HPDE6-E6E7 (cell line): ENCODE measurements around the gene TRAF3IP1.
A peak's percentile ranks its signal among the peaks of the same experiment; 100 is the strongest.
"Not testable (repeated sequence)": the region's sequence is repeated elsewhere in the genome, so short reads cannot be mapped to it uniquely, and the experiment has no call there.

Experiments used
- DNase-seq: peaks from one replicate; pipeline ENCODE4 v3.0.0; 2011; ENCODE audit warnings: missing footprints; ENCODE audit errors: extremely low spot score

The TRAF3IP1 gene

DNA sequence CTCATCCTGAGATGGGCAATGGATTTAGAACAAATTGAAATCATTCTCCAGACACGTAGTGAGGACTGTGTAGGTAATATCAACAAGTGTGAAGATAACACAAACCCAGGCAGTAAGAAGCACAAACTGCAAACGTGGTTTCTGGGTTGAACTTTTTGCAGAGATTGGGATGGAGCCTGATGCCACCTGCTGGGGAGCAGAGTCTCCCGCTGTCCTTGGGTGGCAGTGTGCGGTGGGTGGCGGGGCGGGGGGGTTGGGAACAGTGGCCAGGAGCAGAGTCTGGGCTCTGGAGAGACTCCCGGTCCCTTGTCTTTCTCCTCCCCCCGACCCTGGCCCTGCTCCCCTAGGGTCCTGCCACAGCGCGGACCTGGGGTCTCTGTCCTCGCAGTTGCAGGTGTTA, 19.5 kb downstream of the TRAF3IP1 start:
- DNase-seq = no peak

DNA sequence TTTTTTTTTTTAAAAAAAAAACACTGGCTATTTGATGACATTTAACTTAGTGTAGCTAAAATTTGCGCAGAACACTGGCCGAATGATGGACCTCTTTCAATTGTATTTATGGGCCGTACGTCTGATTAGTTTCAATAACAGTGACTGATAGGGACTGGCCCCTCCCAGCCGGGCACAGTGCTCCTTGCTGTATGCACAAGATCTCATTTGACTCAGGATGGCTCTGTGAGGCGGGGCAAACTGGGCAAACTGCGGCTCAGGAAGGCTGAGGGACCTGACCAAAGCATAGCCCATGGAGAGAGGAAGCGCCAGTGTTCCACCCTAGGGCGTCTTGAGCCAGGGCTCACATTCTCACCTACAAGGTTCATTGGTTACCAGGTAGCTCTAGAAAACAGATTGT, 21.2 kb downstream of the TRAF3IP1 start:
- DNase-seq = no peak

DNA sequence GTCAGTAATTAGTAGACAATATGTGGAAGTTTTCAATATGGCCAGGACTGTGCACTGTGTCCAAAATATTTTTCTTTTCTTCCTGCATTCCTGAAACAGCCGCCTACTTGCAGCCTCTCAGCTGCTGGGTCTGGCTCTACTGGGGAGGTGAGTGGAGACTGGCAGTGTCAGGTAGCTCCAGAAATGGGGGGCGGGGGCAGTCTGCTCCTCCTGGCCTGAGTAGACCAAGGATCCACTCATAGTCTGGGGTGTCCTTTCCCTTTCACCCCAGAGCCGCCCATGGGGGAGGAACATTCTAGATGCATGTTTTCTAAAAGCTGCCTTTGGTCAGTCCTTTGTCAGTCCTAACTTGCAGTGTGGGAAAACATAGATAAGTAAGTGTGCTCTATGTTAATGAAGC, 23.7 kb downstream of the TRAF3IP1 start:
- no peak for DNase-seq

DNA sequence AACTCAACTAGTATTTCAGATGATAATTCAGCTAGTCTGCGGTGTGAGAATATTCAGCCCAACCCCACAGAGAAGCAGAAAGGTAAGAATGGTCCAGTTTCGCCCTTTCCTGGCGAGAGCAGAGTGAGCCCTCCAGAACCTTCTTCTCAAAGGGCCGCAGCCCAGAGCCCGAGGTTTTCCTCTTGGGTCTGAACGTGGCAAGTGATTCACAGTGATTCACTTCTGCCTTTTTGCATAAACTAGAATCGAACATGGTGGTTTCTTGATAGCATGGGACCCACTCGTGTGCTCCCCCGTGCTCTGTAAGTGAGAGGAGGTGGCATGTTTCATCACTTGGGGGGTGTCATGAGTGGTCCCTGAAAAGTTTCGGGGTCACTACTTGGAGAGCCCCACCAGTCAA, 24.2 kb downstream of the TRAF3IP1 start:
- DNase-seq = no peak

DNA sequence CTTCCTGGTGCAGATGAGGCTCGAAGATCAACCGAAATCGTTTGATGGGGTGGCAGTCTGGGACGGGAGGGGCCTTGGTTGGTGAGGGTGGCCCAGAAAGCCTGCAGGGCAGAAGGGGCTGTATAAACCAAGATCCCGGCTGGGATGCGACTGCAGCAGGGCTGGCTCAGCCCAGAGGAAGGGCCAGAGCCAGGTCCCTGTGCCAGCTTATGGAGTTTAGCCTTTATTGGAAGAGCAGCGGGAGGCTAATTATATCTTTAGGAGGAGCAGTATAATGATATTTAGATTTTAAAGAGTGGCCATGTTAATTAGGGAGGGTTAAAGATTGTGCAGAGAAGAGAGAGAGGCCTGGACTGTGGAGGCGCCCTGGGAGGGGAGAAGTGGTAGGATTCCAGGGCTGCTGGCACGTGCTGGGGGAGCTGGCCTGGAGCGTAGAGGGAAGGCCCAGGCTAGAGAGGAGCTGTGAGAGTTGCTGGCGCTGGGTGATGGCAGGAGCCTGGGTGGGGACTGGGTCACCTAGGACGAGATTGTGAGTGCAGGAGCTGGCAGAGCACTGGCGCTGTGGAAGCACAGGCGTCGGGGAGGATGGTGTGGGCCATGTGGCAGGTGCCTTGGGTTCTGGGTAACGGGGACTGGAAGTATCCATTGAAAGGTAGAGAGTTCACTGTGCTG, 25.1 kb downstream of the TRAF3IP1 start:
- DNase-seq = no peak

DNA sequence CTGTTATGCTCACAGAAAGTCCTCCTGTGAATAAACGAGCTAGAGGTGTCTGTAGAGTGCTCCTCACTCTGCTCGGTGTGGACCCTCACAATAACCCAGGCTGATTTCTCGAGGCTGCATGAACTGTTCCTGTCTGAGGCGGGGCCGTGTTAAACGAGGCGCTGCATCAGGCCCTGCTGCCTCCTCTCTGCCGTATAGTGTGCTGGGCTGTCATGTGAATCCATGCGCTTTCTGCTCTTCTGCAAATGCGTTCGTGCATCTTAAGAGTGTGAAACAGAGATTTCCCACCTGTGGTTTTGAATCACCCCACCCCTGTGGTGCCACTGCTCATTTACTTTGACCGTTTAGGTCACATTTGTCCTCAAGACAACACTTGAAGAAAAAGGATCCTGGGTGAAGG, 26.2 kb downstream of the TRAF3IP1 start:
- no peak for DNase-seq

DNA sequence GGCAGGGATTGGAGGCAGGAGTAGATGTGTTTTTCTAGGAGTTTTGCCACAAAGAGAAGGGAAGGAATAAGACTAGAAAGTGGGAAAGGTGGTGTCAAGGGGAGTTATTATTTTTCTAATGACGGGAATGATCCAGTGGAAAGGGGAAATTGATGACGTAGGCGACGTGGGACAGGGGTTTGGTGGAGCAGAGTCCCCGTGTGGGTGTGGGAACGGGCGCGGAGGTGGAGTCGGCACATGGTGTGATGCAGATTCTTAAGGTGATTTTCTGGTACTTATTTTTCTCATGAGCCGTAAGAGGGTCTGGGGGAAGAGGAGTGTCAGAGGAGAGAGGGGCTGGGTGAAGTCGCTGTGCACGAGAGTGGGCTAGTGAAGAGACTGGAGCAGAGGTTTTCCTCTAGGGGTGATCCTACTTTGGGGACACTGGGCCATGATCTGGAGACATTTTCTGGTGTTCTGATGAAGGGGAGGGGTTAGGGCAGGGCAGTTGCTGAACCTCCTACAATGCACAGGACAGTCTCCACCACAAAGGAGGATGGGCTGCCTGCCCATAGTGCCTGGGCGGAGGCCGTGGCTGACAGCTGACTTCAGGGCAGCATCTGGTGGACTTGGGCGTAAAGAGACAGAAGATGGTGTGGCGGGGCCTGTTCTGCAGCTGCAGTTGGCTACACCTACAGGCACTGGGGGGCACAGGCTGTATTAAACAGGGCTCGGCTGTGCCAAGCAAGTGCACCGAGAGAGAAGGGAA, 30.0 kb downstream of the TRAF3IP1 start:
- DNase-seq = no peak

DNA sequence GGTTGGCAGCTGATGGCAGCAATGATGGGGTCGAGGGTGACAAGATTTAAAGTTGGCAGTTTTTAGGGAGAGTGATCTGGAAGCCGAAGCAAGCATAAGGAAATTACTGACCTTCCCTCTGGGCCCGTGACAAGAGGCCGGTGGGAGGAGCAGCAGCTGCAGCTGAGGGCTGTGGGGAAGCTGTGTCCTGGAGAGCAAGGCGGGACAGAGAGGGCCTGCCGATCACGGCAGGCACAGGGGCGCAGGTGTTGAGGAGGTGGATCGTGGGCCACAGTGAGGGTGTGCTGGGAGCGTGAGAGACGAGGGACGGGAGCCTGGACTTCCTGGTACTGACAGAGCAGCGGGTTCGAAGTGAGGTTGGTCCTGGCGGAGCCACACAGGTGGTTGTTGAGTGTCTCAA, 31.0 kb downstream of the TRAF3IP1 start:
- DNase-seq = no peak

DNA sequence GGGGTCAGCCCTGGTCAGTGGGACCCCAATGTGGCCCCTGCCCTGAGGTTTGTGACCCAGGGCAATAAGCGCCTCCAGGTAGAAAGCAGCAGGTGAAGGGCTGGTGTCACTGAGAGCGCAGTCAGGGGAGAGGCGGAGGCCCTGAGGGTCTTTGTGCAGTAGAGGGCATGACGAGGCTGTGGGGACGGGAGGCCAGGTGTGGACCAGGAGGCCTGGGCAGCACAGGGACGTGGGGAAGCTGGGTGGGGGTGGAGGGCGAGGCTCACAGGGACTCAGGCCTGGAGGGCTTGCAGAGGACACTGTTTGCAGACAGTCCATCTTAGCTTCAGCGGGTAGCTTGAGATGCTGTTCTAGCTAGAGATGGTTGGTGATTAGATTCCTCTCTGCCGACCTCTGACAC, 32.0 kb downstream of the TRAF3IP1 start:
- no peak for DNase-seq

DNA sequence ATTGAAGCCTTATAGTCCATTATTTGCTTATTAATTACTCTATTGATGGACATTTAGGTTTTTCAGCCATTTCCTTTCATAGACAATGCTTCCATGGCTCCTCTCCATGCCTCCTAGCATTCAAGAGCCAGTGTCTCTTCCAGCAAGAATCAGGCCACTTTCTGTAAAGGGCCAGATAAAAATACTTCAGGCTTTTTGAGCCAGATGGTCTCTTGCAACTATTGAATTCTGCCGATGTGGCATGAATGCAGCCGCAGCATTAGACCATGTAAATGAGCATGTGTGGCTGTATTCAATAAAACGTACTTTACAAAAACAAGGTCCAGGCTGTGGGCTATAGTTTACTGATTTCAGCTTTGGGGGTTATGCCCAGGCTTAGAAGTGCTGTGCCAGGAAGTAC, 38.5 kb downstream of the TRAF3IP1 start:
- no peak for DNase-seq

DNA sequence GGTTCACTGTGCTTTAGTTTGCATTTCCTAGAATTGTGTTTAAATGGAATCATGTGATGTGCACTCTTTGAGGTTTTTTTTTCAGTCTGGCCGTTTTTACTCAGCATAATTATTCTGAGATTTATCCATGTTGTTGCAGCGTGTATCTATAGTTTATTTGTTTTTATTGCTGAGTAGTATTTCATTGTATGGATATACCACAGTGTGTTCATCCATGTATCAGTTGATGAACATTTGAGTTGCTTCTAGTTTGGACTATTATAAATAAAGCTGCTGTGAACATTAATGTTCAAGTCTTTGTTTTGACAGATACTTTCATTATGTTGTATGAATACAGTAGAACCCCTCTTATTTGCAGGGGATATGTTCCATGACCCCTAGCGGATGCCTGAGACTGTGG, 39.1 kb downstream of the TRAF3IP1 start:
- DNase-seq = no peak

DNA sequence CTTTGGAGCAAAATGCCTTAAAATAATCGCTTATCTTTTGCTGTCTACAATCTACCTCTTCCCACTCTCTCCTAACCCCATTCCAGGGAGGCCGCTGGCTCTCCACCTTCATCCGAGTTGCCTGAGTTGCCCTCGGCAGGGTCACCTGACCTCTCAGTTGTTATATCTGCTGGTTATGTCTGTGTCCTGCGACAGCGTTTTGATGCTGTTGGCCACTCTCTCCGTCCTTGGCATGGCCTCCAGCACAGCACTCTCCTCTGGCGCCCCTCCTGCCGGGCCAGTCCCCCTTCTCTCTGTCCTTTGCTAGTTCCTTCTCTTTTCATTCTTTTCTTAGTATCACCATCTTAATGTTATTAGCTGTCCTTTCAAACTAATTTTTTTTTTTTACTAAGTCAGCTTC, 41.6 kb downstream of the TRAF3IP1 start:
- no peak for DNase-seq

DNA sequence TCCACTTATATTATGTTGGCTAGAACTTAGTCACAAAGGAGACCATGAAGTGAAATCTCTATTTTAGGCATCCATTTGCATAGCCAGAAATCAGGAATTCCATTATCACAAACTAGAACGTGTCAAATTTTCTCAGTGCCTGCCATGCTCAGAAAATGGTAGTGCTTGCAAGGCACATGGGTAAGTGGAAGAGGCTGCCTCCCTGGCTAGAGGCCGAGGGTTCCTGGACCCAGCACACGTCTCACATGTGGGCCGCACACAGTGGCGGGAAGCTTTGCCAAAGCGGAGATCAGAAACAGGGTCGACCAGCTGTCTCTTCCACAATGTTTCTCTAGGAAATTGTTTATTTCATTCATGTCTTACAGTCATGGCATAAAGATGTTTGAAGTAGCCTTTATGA, 42.3 kb downstream of the TRAF3IP1 start:
- DNase-seq = no peak

DNA sequence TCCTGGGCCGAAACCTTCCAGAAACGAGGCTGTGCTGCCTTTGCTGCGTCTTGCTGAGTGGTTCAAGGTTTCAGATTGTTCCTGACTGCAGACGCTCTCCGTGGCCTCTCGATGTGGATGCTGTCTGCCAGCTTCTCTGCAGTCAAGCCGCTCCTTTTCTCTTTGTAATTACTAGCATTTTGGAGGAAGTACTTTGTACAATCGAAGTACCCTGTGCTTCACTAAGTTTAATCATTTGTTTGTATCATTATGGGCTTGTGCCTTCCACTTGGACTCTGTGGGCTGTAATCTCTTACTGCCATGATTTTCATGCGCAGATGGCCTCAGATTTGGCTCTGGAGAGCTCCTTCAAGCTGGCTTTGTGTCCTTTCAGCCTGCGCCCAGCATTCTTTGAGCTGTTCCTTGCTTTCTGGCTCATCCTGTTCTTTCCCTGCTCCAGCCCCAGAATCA, 49.3 kb downstream of the TRAF3IP1 start:
- DNase-seq = no peak

DNA sequence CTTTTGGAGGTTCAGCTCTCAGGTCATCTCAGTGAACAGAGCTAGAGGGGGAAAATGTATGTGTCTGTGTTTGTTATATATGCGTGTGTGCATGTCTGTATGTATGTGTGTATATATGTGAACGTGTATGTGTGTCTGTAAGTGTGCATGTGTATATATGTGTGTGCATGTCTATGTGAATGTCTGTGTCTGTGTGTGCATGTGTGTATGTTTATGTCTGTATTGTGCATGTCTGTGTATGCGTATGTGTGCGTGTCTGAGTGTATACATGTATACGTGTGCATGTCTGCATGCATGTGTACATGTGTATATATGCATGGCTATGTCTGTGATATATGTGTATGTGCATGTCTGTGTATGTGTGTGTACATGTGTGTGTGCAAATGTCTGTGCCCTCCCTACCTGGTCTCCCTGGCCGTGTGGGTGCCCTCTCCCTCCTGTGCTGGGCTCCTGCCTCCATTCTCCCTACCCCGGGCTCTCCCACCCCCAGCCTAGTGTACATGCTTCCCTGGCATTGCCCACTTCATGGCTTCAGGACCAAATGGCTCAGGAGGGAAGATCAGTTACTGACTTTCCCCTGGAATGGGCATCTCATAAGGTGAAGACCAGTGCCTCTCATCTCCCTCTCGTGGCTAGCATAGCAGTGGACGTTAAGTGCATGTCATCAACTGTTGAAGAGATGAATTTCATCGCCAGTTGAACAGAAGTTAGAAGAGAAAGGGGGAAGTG, 49.9 kb downstream of the TRAF3IP1 start:
- no peak for DNase-seq

DNA sequence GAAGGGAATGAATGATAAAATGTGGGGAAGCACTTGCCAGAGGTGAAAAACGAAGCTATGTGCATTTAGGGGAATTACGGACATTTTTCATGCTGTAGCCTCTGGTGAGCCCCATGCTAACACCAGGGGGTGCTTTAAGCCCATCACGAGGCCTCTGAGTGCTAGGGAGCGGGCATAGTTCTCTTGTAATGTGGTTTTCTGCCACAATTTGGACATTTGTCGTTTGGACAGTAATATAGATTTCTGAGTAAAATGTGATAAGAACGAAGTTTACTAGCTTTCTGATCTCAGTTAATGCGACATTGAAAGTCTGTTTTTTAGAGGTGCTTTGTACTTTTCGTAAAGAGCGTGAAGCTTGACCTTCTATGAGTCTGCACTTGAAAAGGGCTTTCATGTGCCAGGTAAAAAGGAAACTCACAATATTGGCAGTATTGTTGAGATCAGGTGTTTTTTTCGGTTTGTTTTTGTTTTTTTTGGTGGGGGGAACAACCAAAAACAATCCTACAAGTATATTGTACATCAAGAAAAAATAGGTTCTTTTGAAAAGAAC, 50.6 kb downstream of the TRAF3IP1 start:
- DNase-seq = peak; percentile 75

DNA sequence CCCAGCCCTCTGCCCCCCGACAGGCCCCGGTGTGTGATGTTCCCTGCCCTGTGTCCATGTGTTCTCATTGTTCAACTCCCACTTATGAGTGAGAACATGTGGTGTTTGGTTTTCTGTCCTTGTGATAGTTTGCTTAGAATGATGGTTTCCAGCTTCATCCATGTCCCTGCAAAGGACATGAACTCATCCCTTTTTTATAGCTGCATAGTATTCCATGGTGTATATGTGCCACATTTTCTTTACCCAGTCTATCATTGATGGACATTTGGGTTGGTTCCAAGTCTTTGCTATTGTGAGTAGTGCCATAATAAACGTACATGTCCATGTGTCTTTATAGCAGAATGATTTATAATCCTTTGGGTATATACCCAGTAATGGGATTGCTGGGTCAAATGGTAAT, 52.0 kb downstream of the TRAF3IP1 start:
- DNase-seq = not testable (repeated sequence)

DNA sequence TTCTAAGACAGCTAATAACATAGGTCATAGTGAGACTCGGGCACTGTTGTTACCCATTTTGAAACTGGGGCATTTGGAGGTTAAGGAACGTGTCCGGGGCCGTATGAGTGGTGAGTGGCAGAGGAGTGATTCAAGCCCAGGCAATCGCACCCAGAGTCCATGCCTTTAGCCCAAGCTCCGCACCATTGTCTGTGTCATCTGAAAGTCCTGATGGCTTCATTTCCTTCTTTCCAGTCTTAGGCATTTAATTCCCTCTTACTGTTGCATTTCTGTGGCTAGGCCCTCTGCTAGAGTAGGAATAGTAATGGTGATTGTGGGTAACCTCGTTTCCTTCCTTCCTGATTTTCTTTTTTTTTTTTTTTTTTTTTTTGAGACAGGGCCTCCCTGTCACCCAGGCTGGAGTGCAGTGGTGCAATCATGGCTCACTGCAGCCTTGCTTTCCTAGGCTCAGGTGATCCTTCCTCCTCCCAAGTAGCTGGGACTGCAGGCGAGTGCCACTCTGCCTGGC, 56.6 kb downstream of the TRAF3IP1 start:
- DNase-seq = peak; percentile 36

DNA sequence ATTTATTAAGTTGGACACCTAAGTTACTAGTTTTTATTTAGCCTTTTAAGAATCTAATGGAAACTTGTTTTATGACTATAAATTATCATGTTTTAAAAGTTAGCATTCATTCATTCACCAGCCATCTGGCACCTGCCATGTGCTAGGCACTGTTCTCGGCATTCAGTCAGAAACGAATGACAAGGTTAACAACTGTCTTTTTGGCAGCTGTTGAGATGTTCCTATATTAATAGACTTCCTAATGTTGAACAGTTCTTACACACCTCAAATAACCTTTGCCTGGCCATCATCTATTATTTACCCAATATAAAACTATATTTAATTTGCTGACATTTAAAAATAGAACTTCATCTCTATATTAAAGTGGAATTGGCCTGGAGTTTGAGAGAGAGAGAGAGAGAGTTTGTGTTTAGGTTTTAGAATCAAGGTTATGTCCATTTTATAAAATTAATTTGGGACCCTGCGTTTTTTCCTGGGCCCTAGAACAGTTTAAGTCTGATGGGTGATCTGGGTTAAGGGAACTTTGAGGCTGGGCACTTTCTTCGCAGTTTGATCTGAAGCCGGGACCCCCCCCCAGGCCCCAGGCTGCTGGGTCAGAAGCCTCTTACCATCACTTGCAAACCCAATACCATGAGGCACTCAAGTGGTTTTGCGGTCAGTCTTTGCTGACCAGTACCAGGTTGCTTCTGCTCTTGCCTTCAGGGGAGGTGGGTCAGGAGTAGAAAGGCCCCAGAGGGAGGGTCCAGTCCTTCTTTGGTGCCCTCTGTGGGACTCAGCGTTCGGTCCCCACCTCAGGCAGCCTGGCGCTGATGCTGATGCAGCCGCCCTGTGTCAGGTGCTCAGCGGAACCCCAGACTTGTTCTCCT, 58.1 kb downstream of the TRAF3IP1 start:
- DNase-seq = no peak

DNA sequence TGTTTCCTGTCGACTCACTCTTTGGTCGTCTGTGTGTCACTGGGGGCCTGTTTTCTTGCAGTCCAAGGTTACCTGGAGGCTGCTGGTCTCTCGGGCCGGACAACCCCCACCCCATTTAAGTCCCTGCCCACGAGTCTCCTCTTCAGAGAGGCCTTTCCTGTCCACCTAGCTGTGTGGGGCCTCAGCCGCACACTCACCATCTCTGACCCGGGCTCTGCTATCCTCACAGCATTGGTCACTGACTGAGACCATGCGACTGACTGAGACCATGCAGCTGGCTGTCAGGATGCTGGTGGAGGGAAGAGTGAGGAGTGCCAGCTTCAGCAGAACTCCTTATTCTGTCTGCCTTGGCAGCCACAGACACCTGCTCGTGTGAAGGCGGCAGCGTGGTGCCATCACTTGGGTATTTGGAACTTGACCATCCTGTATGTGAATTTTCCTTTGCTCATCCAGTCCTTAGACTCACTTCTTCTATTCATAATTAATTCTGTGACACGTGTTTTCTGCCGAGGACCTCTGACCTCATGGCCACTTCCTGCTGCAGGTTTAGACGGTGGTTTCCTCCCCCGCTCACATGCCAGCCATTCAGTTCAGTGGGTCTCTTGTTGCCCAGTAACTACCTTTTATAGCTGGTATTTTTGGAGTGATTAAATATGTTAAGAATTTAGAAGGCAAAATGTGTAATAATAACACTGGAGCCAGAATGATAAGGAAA, 58.9 kb downstream of the TRAF3IP1 start:
- peak; percentile 34 for DNase-seq

DNA sequence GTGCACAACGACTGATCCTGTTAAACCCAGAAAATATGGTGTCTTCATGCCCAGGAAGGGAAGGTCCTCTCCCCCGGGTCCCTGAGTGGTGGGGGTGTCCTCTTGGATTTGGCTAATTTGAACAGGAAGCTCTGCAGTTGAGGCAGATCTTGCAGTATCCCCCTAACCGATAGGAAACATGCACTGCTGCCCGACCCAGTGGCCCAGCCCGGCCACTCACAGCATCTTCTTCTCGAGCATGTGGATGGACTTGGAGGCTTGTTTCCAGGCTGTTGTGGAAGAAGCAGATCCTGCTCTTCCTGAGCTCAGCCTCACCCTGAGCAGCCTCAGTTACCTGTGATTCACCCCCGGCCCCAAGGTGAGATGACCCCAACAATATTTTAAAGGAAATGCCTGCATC, 60.0 kb downstream of the TRAF3IP1 start:
- DNase-seq = no peak
